ENCODE measurements around the gene PTCD1. TPM values are rescaled to one million over a fixed set of nuclear protein-coding genes. Genes with fewer than 3 reads are reported as not detected.

Gene PTCD1
- total and polyA plus RNA-seq, 9 of the 15 experiments (the other 6 are each of a cell fraction or from before 2014, with no cell fraction given) = 0.46 to 17.1 (median 6.2) TPM

- TF ChIP-seq TAF15 (IDR thresholded peaks at IDR 0.05; ENCODE audit: low read depth, low read length) (no peak), FOXA1 (IDR thresholded peaks at IDR 0.05; ENCODE audit: borderline replicate concordance) (no peak), ZNF239 (CRISPR knock-in tag; IDR thresholded peaks at IDR 0.05) (no peak), HDGF (IDR thresholded peaks at IDR 0.05) (no peak), GATA2 (CRISPR knock-in tag; IDR thresholded peaks at IDR 0.05) (0 out of 2 replicates have a peak, but pooled peaks have one; percentile 5), ZNF212 (CRISPR knock-in tag; IDR thresholded peaks at IDR 0.05) (0 out of 2 replicates have a peak, but pooled peaks have one; percentile 53), CEBPG (CRISPR knock-in tag; IDR thresholded peaks at IDR 0.05) (no peak), CEBPG (tag; conservative IDR thresholded peaks at IDR 0.05 in 1 of 2, IDR thresholded peaks at IDR 0.05 in 1 of 2) (no peak), ZNF174 (CRISPR knock-in tag; IDR thresholded peaks at IDR 0.05) (peak; percentile 72; the same call in 1 of the 2 replicates), POLR3G (IDR thresholded peaks at IDR 0.05; ENCODE audit: extremely low read depth, insufficient read length, insufficient replicate concordance) (no peak), PHF8 (IDR thresholded peaks at IDR 0.05; ENCODE audit: borderline replicate concordance, low read length) (peak; percentile 84; the same call in 1 of the 2 replicates), ZNF134 (CRISPR knock-in tag; conservative IDR thresholded peaks at IDR 0.05) (no peak), TGIF2 (CRISPR knock-in tag; IDR thresholded peaks at IDR 0.05) (0 out of 2 replicates have a peak, but pooled peaks have one; percentile 45), KDM1A (IDR thresholded peaks at IDR 0.05) (no peak; a peak in 1 of 4 replicates), ZNF511 (CRISPR knock-in tag; IDR thresholded peaks at IDR 0.05) (no peak), NCOR1 (IDR thresholded peaks at IDR 0.05) (0 out of 2 replicates have a peak, but pooled peaks have one; percentile 31), E2F5 (CRISPR knock-in tag; IDR thresholded peaks at IDR 0.05) (no peak), ADNP (tag; IDR thresholded peaks at IDR 0.05) (no peak), ETS2 (tag; IDR thresholded peaks at IDR 0.05; ENCODE audit: borderline replicate concordance, poor library complexity, severe bottlenecking) (no peak), ZNF280A (IDR thresholded peaks at IDR 0.05; ENCODE audit: low read depth, partially characterized antibody) (no peak), TCF15 (CRISPR knock-in tag; IDR thresholded peaks at IDR 0.05) (0 out of 2 replicates have a peak, but pooled peaks have one; percentile 39), RHOXF2B (CRISPR knock-in tag; conservative IDR thresholded peaks at IDR 0.05) (no peak), ARID3B (CRISPR knock-in tag; IDR thresholded peaks at IDR 0.05; ENCODE audit: borderline replicate concordance) (0 out of 2 replicates have a peak, but pooled peaks have one; percentile 42), RCOR1 (IDR thresholded peaks at IDR 0.05; ENCODE audit: borderline replicate concordance in 1 of 2, low read depth in 2 of 2, low read length in 2 of 2) (peak in 1 of 2 experiments; percentile 76; a peak in 2 of 4 replicates)
These were observed 34.1 kb upstream of the PTCD1 start, which contains the start of gene ZNF789 (continued) for GRCh38 chr7:99472561-99473314.
